Measurements from ENCODE around the gene GDF10. TPM values are rescaled to one million over a fixed set of nuclear protein-coding genes. Genes with fewer than 3 reads are reported as not detected.

Gene GDF10
- total RNA-seq, 4 donors from 2014 or later: 1.3 to 1.4 TPM; not detected in 2

DNA sequence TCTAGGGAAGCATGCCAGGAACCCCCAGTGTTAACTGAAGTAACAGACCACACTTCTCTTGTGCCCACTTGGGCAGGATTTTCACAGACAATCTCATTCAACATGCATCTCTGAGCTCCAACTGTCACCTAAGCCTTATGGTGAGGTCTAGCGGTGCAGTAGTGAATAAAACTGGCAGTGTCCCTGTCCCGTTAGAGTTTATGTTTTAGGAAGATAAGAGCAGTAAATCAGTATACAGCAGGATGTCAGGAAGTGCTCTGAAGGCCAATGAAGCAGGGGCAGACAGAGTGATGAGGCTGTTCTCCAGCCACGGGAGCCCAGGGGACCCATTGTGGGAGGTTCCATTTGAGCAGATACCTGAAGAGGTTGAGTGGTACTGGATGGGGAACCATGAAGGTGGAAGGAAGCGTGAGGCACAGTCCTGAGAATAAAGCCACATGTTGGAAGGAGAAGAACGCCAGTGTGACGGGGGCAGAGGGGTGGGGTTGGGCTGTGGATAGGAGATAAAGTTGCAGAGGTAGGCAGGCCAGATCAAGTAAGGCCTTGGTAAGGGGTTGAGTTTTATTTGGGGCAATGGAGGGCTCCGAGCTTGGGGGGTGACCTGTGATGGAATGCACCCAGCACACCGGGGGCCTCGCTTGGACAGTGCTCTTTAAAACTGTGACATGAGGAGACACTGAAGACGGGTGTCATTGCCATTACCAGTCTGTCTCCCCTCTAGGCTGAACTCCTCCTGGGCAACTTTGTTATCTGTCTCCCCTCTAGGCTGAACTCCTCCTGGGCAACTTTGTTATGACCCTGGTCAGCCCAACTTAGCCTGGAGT, 6.6 kb downstream of the GDF10 start:
- Histone ChIP-seq H3K27ac (no peak overlapping the region), H3K9me3 (no peaks in the 10 kb centered on the region), H3K4me1 (peaks cover 1% of the 10 kb centered on the region), H3K27me3 (peaks cover 19% of the 10 kb centered on the region), H3K4me3 (no peak overlapping the region), H3K36me3 (no peaks in the 10 kb centered on the region)
- DNase-seq (ENCODE audit: low spot score in 2 of 2): no peak
- WGBS: 75% methylated on average over 10 of the region's 10 CpGs
- TF ChIP-seq EP300 (IDR thresholded peaks at IDR 0.05) (no peak), POLR2A (IDR thresholded peaks at IDR 0.05) (no peak), POLR2AphosphoS5 (IDR thresholded peaks at IDR 0.05) (no peak)
- TF ChIP-seq, protein P1, sequence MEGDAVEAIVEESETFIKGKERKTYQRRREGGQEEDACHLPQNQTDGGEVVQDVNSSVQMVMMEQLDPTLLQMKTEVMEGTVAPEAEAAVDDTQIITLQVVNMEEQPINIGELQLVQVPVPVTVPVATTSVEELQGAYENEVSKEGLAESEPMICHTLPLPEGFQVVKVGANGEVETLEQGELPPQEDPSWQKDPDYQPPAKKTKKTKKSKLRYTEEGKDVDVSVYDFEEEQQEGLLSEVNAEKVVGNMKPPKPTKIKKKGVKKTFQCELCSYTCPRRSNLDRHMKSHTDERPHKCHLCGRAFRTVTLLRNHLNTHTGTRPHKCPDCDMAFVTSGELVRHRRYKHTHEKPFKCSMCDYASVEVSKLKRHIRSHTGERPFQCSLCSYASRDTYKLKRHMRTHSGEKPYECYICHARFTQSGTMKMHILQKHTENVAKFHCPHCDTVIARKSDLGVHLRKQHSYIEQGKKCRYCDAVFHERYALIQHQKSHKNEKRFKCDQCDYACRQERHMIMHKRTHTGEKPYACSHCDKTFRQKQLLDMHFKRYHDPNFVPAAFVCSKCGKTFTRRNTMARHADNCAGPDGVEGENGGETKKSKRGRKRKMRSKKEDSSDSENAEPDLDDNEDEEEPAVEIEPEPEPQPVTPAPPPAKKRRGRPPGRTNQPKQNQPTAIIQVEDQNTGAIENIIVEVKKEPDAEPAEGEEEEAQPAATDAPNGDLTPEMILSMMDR (IDR thresholded peaks at IDR 0.05): no peak

DNA sequence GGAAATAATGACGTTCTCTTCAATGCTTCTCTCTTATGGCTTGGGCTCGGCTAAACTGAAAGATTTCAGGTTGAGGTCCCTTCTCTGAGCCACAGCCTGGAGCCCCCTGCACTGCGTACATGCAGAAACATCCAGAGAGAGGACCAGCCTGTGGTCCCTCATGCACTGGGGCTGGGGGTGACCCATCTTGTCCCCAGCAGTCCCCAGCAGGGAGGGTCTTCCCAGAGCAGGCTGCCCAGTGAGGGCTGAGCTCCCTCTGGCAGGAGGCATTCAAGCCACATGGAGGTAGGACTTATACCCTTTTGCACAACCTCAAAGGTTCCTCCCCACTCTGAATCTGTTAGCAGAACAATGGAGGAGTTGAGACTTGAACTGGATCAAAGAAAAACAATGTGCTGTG, 7.4 kb downstream of the GDF10 start:
- Histone ChIP-seq H3K9me3 (no peaks in the 10 kb centered on the region), H3K4me3 (no peak overlapping the region), H3K27me3 (peaks cover 12% of the 10 kb centered on the region), H3K4me1 (peaks cover 9% of the 10 kb centered on the region), H3K36me3 (no peaks in the 10 kb centered on the region), H3K27ac (no peak overlapping the region)
- no peak for TF ChIP-seq POLR2AphosphoS5 (IDR thresholded peaks at IDR 0.05)
- TF ChIP-seq EP300 (IDR thresholded peaks at IDR 0.05): no peak
- TF ChIP-seq, protein P1 (IDR thresholded peaks at IDR 0.05): no peak
- no peak for TF ChIP-seq POLR2A (IDR thresholded peaks at IDR 0.05)
- DNase-seq (ENCODE audit: low spot score in 2 of 2): no peak
- WGBS: 96% methylated on average over 3 of the region's 3 CpGs

DNA sequence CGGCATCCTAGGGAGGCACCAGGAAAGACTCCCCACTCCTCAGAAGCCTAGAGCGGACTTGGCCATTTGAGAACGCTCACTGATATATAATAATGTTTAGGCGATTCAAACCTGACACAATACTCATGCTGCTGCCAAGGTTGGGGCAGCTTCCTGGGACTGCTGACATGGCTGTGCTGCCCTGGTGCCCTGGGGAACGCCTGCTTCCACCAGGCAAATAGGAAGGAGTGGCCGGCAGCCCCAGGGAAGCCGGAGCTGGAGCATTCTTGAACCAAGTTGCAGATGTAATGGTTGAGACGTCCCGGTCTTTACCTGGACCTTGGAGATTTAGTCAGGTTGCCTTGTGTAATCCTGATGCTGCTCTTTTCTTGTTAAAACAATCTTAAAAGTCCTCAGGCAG, 8.8 kb downstream of the GDF10 start:
- H3K36me3 ChIP-seq: no peaks in the 10 kb centered on the region
- peaks cover 8% of the 10 kb centered on the region for H3K27me3 ChIP-seq
- DNase-seq (ENCODE audit: low spot score in 2 of 2): no peak
- no peak for TF ChIP-seq POLR2A (IDR thresholded peaks at IDR 0.05)
- TF ChIP-seq, protein P1 (IDR thresholded peaks at IDR 0.05): no peak
- no peak for TF ChIP-seq POLR2AphosphoS5 (IDR thresholded peaks at IDR 0.05)
- TF ChIP-seq EP300 (IDR thresholded peaks at IDR 0.05): no peak
- no peak overlapping the region for H3K27ac ChIP-seq
- no peak overlapping the region for H3K4me3 ChIP-seq
- no peaks in the 10 kb centered on the region for H3K9me3 ChIP-seq
- 79% methylated on average over 9 of the region's 9 CpGs for WGBS
- H3K4me1 ChIP-seq: peaks cover 10% of the 10 kb centered on the region

DNA sequence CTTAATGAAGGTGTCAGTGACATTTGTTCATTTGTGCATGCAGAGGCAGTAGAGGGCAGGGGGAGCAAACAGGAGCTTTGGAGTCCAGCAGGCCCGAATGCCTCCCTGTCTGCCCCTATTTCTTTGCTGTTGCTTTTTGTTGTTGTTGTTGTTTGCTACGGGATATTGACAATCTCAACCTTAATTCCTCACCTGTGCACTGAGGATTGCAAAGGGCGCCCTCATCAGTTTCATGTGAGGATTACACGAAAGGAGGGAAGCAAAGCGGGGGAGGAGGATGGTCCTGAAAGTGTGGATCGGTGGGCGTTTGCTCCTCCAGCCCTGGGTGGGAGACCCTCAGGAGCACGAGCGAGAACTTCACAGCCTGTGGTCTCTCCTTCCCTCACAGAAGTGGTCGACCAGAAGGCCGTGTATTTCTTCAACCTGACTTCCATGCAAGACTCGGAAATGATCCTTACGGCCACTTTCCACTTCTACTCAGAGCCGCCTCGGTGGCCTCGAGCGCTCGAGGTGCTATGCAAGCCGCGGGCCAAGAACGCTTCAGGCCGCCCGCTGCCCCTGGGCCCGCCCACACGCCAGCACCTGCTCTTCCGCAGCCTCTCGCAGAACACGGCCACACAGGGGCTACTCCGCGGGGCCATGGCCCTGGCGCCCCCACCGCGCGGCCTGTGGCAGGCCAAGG, 9.6 kb downstream of the GDF10 start:
- no peak overlapping the region for H3K4me3 ChIP-seq
- WGBS: 87% methylated on average over 24 of the region's 34 CpGs
- no peaks in the 10 kb centered on the region for H3K36me3 ChIP-seq
- H3K9me3 ChIP-seq: no peaks in the 10 kb centered on the region
- H3K4me1 ChIP-seq: peaks cover 10% of the 10 kb centered on the region
- DNase-seq (ENCODE audit: low spot score in 2 of 2): no peak
- TF ChIP-seq EP300 (IDR thresholded peaks at IDR 0.05): no peak
- TF ChIP-seq POLR2AphosphoS5 (IDR thresholded peaks at IDR 0.05): no peak
- no peak for TF ChIP-seq POLR2A (IDR thresholded peaks at IDR 0.05)
- TF ChIP-seq, protein P1 (IDR thresholded peaks at IDR 0.05): peak in 1 of 2 donors; percentile 29
- peaks cover 5% of the 10 kb centered on the region for H3K27me3 ChIP-seq
- H3K27ac ChIP-seq: no peak overlapping the region

DNA sequence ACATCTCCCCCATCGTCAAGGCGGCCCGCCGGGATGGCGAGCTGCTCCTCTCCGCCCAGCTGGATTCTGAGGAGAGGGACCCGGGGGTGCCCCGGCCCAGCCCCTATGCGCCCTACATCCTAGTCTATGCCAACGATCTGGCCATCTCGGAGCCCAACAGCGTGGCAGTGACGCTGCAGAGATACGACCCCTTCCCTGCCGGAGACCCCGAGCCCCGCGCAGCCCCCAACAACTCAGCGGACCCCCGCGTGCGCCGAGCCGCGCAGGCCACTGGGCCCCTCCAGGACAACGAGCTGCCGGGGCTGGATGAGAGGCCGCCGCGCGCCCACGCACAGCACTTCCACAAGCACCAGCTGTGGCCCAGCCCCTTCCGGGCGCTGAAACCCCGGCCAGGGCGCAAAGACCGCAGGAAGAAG, 10.1 kb downstream of the GDF10 start:
- WGBS: 98% methylated on average over 6 of the region's 37 CpGs
- no peak for DNase-seq (ENCODE audit: low spot score in 2 of 2)

More for the DNA sequence above, 10.1 kb downstream of the GDF10 start:
- Histone ChIP-seq H3K27me3 (peaks cover 5% of the 10 kb centered on the region), H3K36me3 (no peaks in the 10 kb centered on the region), H3K4me3 (no peak overlapping the region), H3K27ac (no peak overlapping the region), H3K4me1 (peaks cover 10% of the 10 kb centered on the region), H3K9me3 (no peaks in the 10 kb centered on the region)
- TF ChIP-seq POLR2A (IDR thresholded peaks at IDR 0.05): no peak
- TF ChIP-seq, protein P1 (IDR thresholded peaks at IDR 0.05): no peak
- no peak for TF ChIP-seq EP300 (IDR thresholded peaks at IDR 0.05)
- no peak for TF ChIP-seq POLR2AphosphoS5 (IDR thresholded peaks at IDR 0.05)
